T-helper 1 cell treated with Interleukin-12 subunit alpha and Interleukin-12 subunit beta and Interleukin-4 antibody, amounts not matched to agents 30 μg/mL and 1 μg/mL, for 36 hours (primary cell): Measurements from ENCODE around the gene MKRN2.
"Not testable (repeated sequence)": the region's sequence is repeated elsewhere in the genome, so short reads cannot be mapped to it uniquely, and the experiment has no call there.

Experiments
- H3K27ac Mint-ChIP-seq: one replicate; pipeline ENCODE4 v1.8.0; 2021; ENCODE audit warnings: mild to moderate bottlenecking, mixed read lengths
- H3K27me3 Mint-ChIP-seq: one replicate; pipeline ENCODE4 v1.8.0; 2021; ENCODE audit warnings: low read depth, mixed read lengths
- H3K36me3 Mint-ChIP-seq: one replicate; pipeline ENCODE4 v1.8.0; 2021; ENCODE audit warnings: low read depth, mixed read lengths
- H3K4me1 Mint-ChIP-seq: one replicate; pipeline ENCODE4 v1.8.0; 2021; ENCODE audit warnings: low read depth, mixed read lengths
- H3K4me3 Mint-ChIP-seq: one replicate; pipeline ENCODE4 v1.8.0; 2021; ENCODE audit warnings: mild to moderate bottlenecking, moderate library complexity, mixed read lengths
- H3K9me3 Mint-ChIP-seq: one replicate; pipeline ENCODE4 v1.8.0; 2021; ENCODE audit warnings: mixed read lengths

MKRN2 gene

DNA sequence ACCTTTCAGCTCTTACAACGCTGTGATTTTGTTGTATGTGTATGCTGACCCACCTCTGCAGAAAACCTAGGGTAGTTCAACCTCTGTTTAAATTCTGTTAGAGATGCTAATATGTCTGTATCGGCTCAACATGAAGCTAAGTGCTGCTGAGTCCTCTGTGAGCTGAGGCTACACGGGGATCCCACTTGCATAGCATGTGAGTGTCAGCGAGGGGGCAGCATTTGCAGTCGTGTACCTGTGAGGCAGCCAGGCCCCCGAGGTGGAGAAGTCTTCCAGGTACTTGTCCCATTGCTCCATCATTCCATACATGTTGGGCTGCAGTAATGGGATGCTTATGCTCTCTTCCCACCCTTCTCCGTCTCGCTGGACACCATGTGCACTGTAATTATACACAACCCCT, 15.3 kb upstream of the MKRN2 start:
- Mint-ChIP-seq H3K27ac (no peak overlapping the region), H3K9me3 (no peaks in the 10 kb centered on the region), H3K4me3 (no peak overlapping the region), H3K36me3 (no peaks in the 10 kb centered on the region), H3K27me3 (no peaks in the 10 kb centered on the region), H3K4me1 (peaks cover 3% of the 10 kb centered on the region)

DNA sequence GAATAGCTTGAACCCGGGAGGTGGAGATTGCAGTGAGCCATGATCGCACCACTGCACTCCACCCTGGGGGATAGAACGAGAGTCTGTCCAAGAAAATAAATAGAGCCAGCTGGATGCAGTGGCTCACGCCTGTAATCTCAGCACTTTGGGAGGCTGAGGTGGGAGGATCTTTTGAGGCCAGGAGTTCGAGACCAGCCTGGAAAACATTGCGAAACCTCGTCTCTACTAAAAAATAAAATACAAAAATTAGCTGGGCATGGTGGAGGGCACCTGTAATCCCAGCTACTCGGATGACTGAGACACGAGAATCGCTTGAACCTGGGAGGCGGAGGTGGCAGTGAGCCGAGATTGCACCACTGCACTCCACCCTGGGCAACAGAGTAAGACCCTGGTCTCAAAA, 13.4 kb upstream of the MKRN2 start:
- H3K4me3 Mint-ChIP-seq, H3K27ac Mint-ChIP-seq, H3K4me1 Mint-ChIP-seq, H3K36me3 Mint-ChIP-seq, H3K9me3 Mint-ChIP-seq, H3K27me3 Mint-ChIP-seq: not testable (repeated sequence)

DNA sequence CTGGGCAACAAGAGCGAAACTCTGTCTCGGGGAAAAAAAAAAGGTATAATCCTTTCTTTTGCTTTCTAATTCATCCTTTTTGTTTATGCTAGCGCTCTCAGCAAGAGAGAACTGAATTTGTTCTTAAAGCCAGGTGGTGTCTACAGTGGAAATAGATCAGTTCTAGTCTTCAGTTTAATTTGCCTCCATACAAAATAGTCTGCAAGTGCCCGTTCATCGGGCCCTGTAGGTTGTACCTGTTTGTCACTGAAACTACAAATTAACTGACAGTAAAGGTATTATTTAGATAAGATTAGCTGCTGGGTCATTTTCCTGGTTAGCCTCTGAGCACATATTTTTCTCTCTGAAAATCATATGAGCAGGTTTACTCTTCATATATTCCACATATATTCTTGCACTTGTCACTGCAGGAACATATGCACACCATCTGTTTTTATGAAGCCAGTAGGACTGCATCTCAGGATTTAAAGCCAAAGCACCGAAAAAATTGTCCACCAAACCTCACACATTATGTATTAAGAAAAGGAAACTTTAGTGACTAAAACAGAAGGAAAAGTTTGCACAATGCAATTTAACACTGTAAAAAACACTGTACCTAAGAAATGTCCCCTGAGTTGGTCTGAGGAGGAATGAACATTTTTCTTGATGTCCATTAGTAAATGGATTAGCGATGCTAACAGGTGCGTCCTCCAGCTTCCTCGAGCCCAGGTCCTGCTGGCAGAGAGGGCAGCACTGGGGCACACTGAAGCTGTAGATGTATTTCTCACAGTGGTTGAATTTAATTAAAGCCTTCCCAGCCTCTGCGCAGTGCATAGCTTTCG, 12.0 kb upstream of the MKRN2 start:
- H3K36me3 Mint-ChIP-seq = no peaks in the 10 kb centered on the region

DNA sequence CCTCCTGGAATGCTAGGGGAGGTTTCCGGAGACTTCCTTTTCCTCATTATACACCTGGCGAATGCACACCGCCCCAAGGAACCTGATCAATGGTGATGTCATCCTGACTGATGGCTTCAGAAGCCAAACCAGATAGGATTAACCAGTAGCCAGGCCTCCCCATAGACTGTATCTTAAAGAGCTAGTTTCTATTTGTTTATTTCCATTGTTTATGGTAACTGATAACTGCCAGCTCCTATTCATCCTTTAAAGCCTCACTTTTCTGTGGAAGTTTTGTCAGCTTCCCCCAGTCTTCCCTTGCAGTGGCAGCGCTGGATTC, 11.5 kb upstream of the MKRN2 start, which contains the start of gene MKRN2OS:
Gene MKRN2OS, minus strand, starts transcription at position 27 of the 319 bp plus-strand sequence. CDS start 35 bp downstream, outside the sequence.
- no peaks in the 10 kb centered on the region for H3K9me3 Mint-ChIP-seq
- H3K27ac Mint-ChIP-seq = no peak within 1 kb of the TSS
- H3K36me3 Mint-ChIP-seq = no peaks in the 10 kb centered on the region
- H3K27me3 Mint-ChIP-seq = peaks cover 7% of the 10 kb centered on the region
- no peak within 1 kb of the TSS for H3K4me3 Mint-ChIP-seq
- peaks cover 3% of the 10 kb centered on the region for H3K4me1 Mint-ChIP-seq

More for the DNA sequence above, 12.0 kb upstream of the MKRN2 start:
- Mint-ChIP-seq H3K27me3 (peaks cover 3% of the 10 kb centered on the region), H3K9me3 (no peaks in the 10 kb centered on the region), H3K4me3 (no peak overlapping the region), H3K27ac (no peak overlapping the region), H3K4me1 (peaks cover 3% of the 10 kb centered on the region)

DNA sequence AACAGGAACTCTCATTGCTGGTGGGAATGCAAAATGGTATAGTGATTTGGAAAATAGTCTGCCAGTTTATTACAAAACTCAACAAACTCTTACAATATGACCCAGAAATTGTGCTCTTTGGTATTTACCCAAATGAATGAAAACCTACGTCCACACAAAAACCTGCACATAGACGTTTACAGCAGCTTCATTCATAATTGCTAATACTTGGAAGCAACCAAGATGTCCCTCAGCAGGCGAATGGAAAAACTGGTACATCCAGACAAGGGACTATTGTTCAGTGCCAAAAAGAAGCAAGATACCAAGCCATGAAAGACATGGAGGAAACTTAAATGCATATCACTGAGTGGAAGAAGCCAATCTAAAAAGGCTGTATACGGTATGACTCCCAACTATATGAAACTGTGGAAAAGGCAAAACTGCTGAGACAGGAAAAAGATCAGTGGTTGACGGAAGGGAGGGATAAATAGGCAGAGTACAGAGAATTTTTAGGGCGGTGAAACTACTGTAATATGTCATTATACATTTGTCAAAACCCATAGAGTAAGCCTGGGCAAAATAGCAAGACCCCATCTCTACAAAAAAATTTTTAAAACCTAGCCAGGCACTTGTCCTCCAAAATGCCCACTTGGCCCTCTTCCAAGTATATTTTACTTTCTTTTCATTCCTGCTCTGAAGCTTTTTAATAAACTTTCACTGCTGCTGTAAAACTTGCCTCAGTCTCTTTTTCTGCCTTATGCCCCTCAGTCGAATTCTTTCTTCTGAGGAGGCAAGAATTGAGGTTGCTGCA, 6.7 kb upstream of the MKRN2 start:
- peaks cover 7% of the 10 kb centered on the region for H3K4me1 Mint-ChIP-seq
- H3K9me3 Mint-ChIP-seq = no peaks in the 10 kb centered on the region
- H3K36me3 Mint-ChIP-seq = no peaks in the 10 kb centered on the region
- peaks cover 29% of the 10 kb centered on the region for H3K27me3 Mint-ChIP-seq
- H3K27ac Mint-ChIP-seq = no peak overlapping the region
- no peak overlapping the region for H3K4me3 Mint-ChIP-seq

DNA sequence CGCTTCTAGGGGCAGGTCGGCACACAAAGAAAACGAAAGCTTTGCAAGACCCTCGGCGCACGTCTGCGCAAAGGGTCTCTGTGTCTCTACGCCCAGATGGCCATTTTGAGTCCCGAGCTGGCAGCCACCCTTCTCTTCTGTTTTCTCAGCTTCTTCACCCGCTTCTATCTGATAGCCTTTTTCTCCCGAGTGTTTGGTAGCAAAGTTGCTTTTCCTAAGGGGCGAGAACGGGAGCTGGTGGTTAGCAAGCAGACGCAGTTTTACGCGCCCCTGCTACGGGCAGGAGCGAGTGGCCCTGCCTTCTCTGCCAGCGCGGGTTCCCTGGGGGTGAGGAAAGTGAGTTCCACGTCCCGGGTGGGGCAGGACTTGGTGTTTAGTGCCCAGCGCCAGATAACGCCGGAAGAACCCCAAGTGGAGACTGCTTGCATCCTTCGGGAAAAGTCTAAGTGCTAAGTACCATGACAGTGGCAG, 2.9 kb upstream of the MKRN2 start:
- Mint-ChIP-seq H3K36me3 (no peaks in the 10 kb centered on the region), H3K4me3 (peak overlapping the region; percentile 75), H3K27ac (no peak overlapping the region), H3K9me3 (no peaks in the 10 kb centered on the region), H3K27me3 (peaks cover 38% of the 10 kb centered on the region), H3K4me1 (peaks cover 21% of the 10 kb centered on the region)

DNA sequence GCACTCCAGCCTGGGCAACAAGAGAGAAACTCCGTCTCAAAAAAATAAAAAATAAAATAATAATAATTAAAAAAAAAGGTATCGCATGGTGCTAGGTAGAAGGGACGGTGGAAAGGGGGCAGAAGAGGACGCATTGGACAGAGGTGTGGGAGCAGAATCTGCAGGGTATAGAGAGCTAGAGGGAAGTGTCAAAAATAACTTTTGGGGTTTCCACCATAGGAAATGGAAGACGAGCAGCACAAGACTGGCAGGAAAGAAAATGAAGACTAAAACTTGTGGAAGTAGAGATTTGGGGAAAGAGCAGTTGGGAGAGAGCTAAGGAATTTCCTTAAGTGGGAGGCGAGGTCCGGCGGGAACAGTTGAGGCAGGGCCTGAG, 585 bp upstream of the MKRN2 start:
- Mint-ChIP-seq H3K36me3 (no peaks in the 10 kb centered on the region), H3K4me1 (peaks cover 32% of the 10 kb centered on the region), H3K27me3 (peaks cover 30% of the 10 kb centered on the region), H3K9me3 (no peaks in the 10 kb centered on the region), H3K27ac (peak overlapping the region; percentile 82), H3K4me3 (peak overlapping the region; percentile 92)

DNA sequence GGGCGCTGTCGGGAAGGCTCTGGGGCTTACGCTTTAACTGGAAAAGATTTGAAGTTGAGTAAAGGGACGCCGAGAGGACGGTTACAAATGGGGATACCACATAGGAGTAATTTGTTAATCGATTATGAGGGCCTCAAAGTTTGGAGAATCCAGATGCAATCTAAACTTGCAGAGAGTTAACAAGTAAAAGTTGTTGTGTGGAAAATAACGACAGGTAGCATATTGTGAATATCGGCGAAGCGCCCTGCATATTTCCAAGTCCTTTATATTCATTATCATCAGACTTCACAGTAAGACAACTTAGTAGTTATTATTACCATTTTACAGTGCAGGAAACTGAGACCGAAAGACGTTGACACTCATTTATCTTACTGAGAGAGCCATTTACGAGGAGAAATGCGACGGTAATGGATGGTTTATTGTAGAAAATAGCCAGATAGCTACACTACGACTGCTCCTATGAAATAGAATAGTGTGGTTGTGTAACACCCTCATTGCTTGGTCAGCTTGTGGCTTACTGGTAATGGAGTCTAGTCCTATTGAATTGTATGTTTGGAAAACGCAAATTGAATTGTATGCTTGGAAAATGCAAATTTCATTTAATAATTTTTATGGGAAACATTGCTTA, 700 bp downstream of the MKRN2 start:
- peak overlapping the region; percentile 85 for H3K27ac Mint-ChIP-seq
- no peaks in the 10 kb centered on the region for H3K9me3 Mint-ChIP-seq
- H3K4me3 Mint-ChIP-seq = peak overlapping the region; percentile 92

DNA sequence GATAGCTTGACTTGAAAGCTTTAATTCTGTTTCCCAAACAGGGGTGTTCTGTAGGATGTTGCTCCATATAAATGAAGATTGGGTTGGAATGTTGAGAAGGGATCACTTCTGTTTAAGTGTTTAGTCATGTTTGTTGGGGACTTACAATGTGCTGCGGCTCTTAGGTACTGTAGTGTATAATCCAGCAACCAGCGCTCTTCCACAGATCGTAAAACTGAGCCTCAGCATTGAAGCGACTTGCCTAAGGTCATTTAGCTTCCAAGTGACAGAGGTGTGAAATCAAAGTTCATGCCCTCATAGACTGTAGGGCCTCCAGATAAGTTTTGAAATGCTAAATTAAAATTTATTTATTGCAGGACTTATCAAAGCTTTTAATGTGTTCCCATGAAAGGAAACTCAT, 1.8 kb downstream of the MKRN2 start:
- peaks cover 29% of the 10 kb centered on the region for H3K4me1 Mint-ChIP-seq
- peaks cover 22% of the 10 kb centered on the region for H3K27me3 Mint-ChIP-seq
- H3K36me3 Mint-ChIP-seq = no peaks in the 10 kb centered on the region
- H3K4me3 Mint-ChIP-seq = no peak overlapping the region
- no peaks in the 10 kb centered on the region for H3K9me3 Mint-ChIP-seq
- H3K27ac Mint-ChIP-seq = no peak overlapping the region

More for the DNA sequence above, 700 bp downstream of the MKRN2 start:
- Mint-ChIP-seq H3K27me3 (peaks cover 30% of the 10 kb centered on the region), H3K4me1 (peaks cover 32% of the 10 kb centered on the region), H3K36me3 (no peaks in the 10 kb centered on the region)

DNA sequence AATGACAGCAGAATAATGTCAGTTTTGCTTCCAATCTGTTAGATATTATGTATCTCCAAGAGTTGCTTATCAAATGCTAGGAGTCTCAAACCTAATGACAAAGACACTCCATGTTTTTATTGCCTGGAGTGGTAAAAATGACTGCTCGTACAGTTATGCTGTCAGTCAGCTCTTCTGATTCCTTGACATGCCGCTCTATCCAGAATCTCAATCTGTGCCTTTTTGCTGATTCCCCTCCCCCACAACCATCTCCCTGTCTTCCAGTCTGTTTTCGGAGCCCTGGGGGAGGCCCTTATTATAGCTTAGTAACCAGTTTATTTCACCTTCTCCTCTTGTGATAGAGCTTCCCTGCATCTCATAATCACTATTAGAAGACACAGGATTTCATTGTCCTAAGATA, 2.6 kb downstream of the MKRN2 start:
- H3K27ac Mint-ChIP-seq = no peak overlapping the region
- H3K4me1 Mint-ChIP-seq = peaks cover 25% of the 10 kb centered on the region
- peaks cover 2% of the 10 kb centered on the region for H3K36me3 Mint-ChIP-seq
- peak overlapping the region; percentile 47 for H3K4me3 Mint-ChIP-seq
- H3K27me3 Mint-ChIP-seq = peaks cover 14% of the 10 kb centered on the region
- peaks cover 1% of the 10 kb centered on the region for H3K9me3 Mint-ChIP-seq

DNA sequence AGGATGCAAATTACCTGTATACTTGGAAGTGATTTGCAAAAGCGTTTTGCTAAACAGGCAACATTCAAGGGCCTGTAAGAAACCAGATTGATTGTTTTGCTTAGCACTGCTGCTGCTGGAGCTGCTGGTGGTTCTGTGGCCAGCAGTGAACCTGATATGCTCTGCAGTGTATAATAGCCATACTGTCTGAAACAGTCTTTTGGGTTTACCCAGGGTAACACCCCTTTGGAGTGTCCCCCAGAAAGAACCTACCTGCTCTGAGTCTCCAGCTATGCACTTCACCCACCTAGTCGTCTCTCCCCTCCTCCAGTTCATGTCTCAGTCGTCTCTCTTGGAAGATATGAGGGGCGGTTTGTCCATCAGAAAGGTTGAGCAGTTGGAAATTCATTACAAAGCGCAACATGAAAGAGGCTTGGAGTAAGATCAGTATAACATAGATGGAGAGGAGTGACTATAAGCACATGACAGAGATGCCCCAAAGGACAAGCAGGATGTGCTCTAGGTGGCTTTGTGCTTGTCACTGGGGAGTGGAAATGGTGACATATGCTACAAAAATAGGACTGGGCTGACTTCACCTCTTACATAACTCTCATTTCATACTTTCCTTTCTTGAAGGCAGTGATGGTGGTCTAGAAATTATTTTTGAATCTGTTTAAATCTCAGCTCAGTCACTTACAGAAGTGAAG, 3.8 kb downstream of the MKRN2 start:
- Mint-ChIP-seq H3K27me3 (peaks cover 4% of the 10 kb centered on the region), H3K4me1 (peaks cover 24% of the 10 kb centered on the region), H3K4me3 (no peak overlapping the region), H3K9me3 (peaks cover 9% of the 10 kb centered on the region), H3K36me3 (peaks cover 9% of the 10 kb centered on the region), H3K27ac (peak overlapping the region; percentile 5)

DNA sequence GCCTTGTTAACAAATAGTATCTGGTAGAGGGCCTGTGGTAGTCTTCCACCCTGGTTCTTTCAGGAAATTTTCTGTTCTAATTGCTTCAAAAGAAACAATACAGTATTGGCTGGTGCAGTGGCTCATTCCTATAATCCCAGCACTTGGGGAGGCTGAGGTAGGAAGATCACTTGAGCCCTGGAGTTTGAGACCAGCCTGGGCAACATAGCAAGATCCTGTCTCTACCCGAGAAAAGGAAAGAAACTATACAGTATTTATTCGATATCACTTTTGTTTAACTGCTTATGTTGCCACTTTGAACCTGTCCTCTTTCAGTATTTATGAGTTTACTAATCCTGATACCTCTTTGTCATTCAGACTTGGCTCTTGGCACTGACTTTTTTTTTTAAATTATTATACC, 4.5 kb downstream of the MKRN2 start:
- Mint-ChIP-seq H3K4me3 (no peak overlapping the region), H3K9me3 (peaks cover 14% of the 10 kb centered on the region), H3K27ac (no peak overlapping the region), H3K27me3 (no peaks in the 10 kb centered on the region), H3K36me3 (peaks cover 13% of the 10 kb centered on the region), H3K4me1 (peaks cover 22% of the 10 kb centered on the region)

DNA sequence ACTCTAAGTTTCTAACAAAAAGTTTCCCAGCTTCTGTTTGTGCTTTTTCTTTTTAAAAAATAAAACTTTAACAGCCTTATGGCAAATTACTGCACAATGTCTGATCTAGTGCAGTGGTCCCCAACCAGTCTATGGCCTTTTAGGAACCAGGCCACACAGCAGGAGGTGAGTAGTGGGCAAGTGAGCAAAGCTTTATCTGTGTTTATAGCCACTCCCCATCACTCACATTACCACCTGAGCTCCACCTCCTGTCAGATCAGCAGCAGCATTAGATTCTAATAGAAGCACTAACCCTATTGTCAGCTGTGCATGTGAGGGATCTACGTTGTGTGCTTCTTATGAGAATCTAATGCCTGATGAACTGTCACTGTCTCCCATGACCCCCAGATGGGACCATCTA, 5.6 kb downstream of the MKRN2 start:
- H3K4me3 Mint-ChIP-seq = no peak overlapping the region
- no peaks in the 10 kb centered on the region for H3K27me3 Mint-ChIP-seq
- no peak overlapping the region for H3K27ac Mint-ChIP-seq
- peaks cover 19% of the 10 kb centered on the region for H3K36me3 Mint-ChIP-seq
- H3K9me3 Mint-ChIP-seq = peaks cover 19% of the 10 kb centered on the region
- H3K4me1 Mint-ChIP-seq = peaks cover 20% of the 10 kb centered on the region

DNA sequence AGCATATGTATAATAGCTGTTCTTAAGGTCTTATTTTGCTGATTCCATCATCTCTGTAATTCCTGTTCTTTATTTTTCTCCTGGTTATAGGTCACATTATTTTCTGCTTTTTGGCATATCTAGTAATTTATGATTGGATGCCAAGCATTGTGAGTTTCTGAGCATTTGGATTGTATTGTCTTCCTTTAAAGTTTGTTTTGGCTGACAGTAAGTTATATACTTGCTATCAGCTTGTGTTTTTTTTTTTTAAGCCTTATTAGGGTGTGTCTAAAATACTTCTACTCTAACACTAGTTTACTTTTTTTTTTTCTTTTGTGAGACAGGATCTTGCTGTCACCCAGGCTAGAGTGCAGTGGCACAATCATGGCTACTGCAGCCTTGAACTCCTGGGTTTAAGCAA, 10.1 kb downstream of the MKRN2 start:
- no peak overlapping the region for H3K4me3 Mint-ChIP-seq
- peaks cover 44% of the 10 kb centered on the region for H3K36me3 Mint-ChIP-seq
- H3K4me1 Mint-ChIP-seq = peaks cover 5% of the 10 kb centered on the region
- H3K9me3 Mint-ChIP-seq = peaks cover 19% of the 10 kb centered on the region
- no peaks in the 10 kb centered on the region for H3K27me3 Mint-ChIP-seq
- H3K27ac Mint-ChIP-seq = no peak overlapping the region
